CD4-positive, alpha-beta T cell treated with Interleukin-12 subunit alpha and Interleukin-12 subunit beta, for 1 hour (primary cell): ENCODE measurements around the gene ZNF735.
"Not testable (repeated sequence)": the region's sequence is repeated elsewhere in the genome, so short reads cannot be mapped to it uniquely, and the experiment has no call there.

Experiments used
- DNase-seq: peaks from one replicate; pipeline ENCODE4 v3.0.0-alpha.2; 2020

Gene ZNF735

GRCh38 chr7:64206903-64207302 is at the start of gene ZNF735:
Gene ZNF735, plus strand, starts transcription at chr7:64207203. Its CDS starts 0 bp downstream, at chr7:64207203.
- DNase-seq: no peak

GRCh38 chr7:64170974-64171373 is 36.0 kb upstream of the ZNF735 start:
- DNase-seq: not testable (repeated sequence)

DNA sequence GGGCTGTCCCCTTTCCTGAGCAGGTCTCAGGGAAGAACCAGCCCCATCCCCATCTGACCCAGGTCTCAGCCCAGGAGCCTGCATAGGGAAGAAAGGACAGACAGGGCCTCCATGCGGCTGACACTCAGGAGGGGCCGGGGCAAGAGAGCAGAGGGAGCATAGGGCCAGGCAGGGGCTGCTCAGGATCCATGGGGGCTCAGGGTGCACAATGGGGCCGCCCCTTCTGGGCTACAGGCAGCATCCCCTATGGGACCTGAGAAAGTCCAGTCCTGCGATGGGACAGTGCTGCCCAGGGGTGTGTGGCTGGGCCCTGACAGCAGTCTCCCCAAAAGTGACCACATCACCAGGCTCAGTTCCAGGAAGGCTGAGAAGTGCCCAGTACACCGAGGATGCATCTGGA is 32.7 kb upstream of the ZNF735 start:
- no peak for DNase-seq

DNA sequence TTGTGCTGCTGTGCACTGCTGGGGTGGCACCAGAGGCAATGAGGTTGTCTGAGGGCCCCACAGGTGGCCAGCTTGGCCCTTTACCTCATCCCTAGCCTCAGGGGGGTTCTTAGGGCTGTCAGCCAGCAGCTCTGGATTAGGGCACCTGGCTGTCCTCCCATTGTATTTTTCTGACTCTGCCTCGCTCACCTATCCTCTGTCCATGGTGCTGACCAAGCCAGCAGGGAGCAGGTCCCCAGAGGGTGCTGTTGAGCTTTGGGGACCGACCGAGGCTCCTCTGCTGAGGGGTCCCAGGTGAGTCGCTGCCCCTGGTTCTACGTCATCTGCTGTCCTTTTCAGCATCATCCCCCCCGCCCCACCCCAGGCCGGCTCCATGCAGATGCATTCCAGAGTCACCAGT is 32.1 kb upstream of the ZNF735 start:
- no peak for DNase-seq

DNA sequence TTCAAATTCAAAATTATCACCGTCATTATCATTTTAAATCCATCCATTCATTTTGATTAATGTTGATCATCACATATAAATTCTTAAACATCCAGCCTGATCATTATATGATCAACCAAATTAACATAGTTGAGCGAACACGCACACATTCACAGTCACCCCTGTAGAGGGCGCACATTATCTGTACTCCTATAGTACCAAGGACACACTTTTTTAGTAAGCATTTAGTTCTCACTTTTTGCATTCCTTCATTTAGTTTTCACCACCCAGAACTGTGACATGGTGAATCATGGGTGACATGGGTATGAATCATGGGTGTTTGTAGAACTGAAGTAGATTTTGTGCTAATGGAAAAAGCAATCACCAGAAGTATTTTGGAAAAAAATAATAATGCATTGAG is 26.0 kb upstream of the ZNF735 start:
- DNase-seq: peak; percentile 1

DNA sequence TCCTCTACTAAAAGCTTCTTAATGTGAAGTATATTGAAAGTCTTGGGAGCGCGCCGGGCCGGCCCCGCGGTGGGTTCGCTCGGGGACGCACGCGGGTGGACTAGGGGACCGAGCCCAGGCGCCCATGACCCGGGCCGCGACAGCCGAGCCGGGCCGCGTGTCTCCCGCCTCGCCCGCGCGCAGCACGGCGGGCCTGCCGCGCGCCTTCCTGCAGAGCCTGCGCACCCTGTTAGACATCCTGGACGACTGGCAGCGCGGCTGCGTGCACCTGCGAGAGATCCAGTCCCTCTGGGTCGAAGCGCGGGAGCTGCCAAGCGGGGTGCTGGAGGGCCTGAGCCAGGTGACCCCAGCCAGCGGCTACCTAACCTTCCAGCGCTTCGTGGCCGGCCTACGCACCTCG is 25.4 kb upstream of the ZNF735 start:
- DNase-seq: no peak

- DNase-seq: no peak
Observed at GRCh38 chr7:64182036-64182790, 24.8 kb upstream of the ZNF735 start.

DNA sequence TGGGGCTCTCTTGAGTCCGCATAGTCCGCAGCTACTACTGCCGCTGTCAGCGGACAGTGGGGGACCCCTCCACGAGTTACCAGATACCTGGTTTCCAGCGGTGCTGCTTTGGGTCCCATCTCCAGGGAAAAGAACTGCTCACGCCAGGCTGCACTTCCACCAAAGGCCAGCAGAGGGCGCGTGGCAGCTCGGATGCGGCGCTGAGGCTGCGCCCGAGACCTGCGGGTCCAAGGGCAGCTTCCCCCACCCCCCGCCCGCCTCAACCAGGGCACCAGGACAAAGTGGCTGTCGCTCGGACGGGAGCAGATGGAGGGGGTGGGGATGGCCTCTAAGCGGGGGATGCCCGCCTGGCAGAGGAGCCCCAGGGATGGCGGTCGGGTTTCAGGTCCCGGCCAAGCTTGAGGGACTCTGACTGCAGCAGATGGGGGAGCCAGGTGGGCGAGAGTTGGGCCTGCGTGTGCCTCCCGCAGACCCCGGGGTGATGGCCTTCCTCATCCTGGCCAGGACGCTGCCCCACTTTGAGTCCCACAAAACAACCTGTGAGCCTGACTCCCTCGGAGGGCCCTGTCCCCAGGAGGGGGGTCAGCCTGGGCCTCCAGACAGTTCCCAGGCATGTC is 23.8 kb upstream of the ZNF735 start:
- DNase-seq: peak; percentile 39

DNA sequence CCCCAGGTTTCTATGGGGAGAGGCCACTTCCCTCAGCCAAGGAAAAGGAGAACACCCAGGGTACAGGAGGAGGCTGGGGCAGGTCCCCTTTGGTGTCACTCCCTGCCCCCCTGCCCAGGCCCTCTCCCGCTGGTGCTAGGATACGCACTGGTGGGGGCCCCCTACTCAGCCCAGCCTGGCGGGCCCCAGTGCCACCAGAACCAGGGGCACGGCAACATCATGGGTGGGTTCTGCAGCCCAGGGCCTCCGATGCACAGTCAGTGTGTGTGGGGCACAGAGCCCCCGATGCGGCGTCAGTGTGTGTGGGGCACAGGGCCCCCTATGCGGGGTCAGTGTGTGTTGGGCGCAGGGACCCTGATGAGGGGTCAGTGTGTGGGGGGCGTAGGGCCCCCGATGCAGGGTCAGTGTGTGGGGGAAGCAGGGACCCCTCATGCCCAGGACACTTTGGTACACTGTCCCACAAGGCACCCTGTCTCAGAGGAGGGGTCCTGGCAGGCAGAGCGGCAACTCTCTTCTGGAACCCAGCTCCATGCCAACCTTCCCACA is 23.1 kb upstream of the ZNF735 start:
- no peak for DNase-seq

GRCh38 chr7:64184376-64184775 is 22.6 kb upstream of the ZNF735 start:
- no peak for DNase-seq

- no peak for DNase-seq
Observed at GRCh38 chr7:64187408-64187807, 19.6 kb upstream of the ZNF735 start.

DNA sequence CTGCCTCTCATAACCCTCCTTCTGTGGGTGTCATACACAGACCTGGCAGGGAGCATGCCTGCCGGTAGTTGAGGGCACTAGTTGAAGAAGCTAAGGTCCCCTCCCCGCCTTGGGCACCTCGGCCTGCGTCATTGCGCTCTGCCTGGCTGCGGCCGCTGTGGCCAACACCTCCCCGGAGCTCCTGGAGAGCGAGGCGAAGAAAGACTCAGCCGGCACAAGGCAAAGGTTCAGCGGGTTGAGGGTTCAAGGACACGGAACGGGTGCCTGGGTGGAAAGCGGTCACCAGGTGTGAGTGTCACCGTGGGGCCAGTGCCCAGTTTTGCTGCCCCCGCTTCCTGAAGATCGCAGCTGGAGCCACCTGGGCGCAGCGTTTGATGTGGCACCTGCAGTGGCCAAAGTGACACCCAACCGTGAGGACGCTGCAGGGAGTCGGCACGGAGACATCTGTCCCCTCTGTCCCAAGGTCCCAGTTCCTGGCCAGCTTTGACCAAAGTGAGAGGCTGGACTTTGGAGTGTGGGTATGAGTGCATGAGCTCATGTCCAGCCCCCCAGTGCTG is 14.8 kb upstream of the ZNF735 start:
- DNase-seq: no peak

DNA sequence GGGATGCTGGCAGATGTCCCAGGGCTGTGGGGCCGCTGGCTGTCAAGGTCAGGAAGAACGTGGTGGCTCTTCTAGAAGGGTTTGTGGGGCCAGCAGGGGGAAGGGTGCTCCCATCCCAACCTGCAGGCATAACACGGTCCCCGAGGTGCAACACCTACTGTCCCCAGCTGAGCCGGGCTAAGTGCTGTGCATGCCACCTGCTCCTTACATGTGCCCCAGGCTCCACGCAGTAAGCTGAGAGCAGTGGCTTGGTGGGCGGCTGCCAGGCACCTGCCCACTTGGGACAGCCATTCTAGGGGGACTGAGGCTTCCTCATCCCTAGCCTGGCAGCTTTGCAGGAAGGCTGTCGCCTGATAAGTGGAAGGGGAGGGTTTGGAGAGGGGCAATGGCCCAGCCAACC is 14.2 kb upstream of the ZNF735 start:
- no peak for DNase-seq

GRCh38 chr7:64219710-64220298 is 12.8 kb downstream of the ZNF735 start:
- DNase-seq: not testable (repeated sequence)

- no peak for DNase-seq
Observed at GRCh38 chr7:64223366-64223765, 16.4 kb downstream of the ZNF735 start.

- not testable (repeated sequence) for DNase-seq
Observed at GRCh38 chr7:64228174-64228573, 21.2 kb downstream of the ZNF735 start, which contains the start of gene ZNF679. Gene ZNF679, plus strand, starts transcription at chr7:64228474. Its CDS starts 20,644 bp downstream, at chr7:64249118.

DNA sequence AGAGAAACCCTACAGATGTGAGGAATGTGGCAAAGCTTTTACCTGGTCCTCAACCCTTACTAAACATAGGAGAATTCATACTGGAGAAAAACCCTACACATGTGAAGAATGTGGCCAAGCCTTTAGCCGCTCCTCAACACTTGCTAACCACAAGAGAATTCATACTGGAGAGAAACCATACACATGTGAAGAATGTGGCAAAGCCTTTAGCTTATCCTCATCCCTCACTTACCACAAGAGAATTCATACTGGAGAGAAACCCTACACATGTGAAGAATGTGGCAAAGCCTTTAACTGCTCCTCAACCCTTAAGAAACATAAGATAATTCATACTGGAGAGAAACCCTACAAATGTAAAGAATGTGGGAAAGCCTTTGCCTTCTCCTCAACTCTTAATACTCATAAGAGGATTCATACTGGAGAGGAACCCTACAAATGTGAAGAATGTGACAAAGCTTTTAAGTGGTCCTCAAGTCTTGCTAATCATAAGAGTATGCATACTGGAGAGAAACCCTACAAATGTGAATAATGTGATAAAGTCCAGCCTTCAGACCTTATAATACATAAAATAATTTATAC is 59.4 kb downstream of the ZNF735 start:
- DNase-seq: no peak
